ENCODE data around the gene SLC36A1. TPM values are rescaled to one million over a fixed set of nuclear protein-coding genes. Genes with fewer than 3 reads are reported as not detected.

The SLC36A1 gene
- total and polyA plus RNA-seq, 2 of the 8 experiments (the other 6 are each of a cell fraction or from before 2014, with no cell fraction given), result 6.6 to 9.6 TPM

- Histone ChIP-seq H4K20me1 (replicated peaks in 1 of 2; ENCODE audit: control insufficient read depth in 1 of 2, insufficient read depth in 2 of 2, low read length in 2 of 2) (no peaks in the 10 kb centered on the region), H3K56ac (replicated peaks; ENCODE audit: insufficient read length, low read depth, low read length) (no peak overlapping the region), H3K23ac (ENCODE audit: insufficient read length) (no peak overlapping the region), H3K4me2 (ENCODE audit: insufficient read depth in 1 of 2, low read depth in 2 of 2, low read length in 2 of 2) (no peak overlapping the region), H3K23me2 (ENCODE audit: low read depth, low read length) (peaks cover 2% of the 10 kb centered on the region; the same call in 1 of the 2 replicates), H3K9ac (replicated peaks in 1 of 4; ENCODE audit: extremely low read depth in 1 of 4, low read depth in 3 of 4, low read length in 3 of 4) (no peak overlapping the region), H2BK12ac (ENCODE audit: low read depth, low read length) (no peak overlapping the region), H3K4me1 (replicated peaks in 1 of 4; ENCODE audit: control insufficient read depth in 3 of 4, insufficient read depth in 4 of 4, low read length in 3 of 4) (peaks cover 0 to 6% (median 3%) of the 10 kb centered on the region in 4 experiments; a peak in 2 of 7 replicates), H2BK20ac (ENCODE audit: low read length) (no peak overlapping the region), H3K18ac (ENCODE audit: extremely low read depth, low read length) (no peak overlapping the region), H4K8ac (ENCODE audit: extremely low read depth, insufficient read depth, low read length) (no peak overlapping the region), H3K4ac (replicated peaks; ENCODE audit: insufficient read length, low read depth, low read length) (no peak overlapping the region), H3K79me1 (ENCODE audit: low read depth, low read length) (no peaks in the 10 kb centered on the region), H2BK120ac (replicated peaks; ENCODE audit: low read depth, low read length) (no peak overlapping the region), H3K9me3 (ENCODE audit: insufficient read depth in 2 of 2, low read depth in 1 of 2, low read length in 1 of 2) (no peaks in the 10 kb centered on the region), H3K27me3 (replicated peaks in 1 of 4; ENCODE audit: control insufficient read depth in 3 of 4, extremely low read depth in 1 of 4, insufficient read depth in 3 of 4, low read length in 3 of 4) (no peaks in the 10 kb centered on the region), H3K36me3 (ENCODE audit: control insufficient read depth in 2 of 4, insufficient read depth in 4 of 4, low read length in 3 of 4) (peaks cover 0 to 5% (median 0%) of the 10 kb centered on the region in 4 experiments; a peak in 2 of 8 replicates), H4K91ac (replicated peaks; ENCODE audit: insufficient read length, low read length) (no peak overlapping the region), H3K27ac (ENCODE audit: low read depth, low read length) (no peak overlapping the region), H2AK5ac (ENCODE audit: low read depth, low read length) (no peak overlapping the region), H2AFZ (ENCODE audit: low read length) (no peak overlapping the region), H3K4me3 (ENCODE audit: extremely low read depth in 1 of 4, insufficient read depth in 2 of 4, low read depth in 3 of 4, low read length in 4 of 4) (no peak overlapping the region), H2BK5ac (ENCODE audit: low read depth, low read length) (no peak overlapping the region), H3K79me2 (ENCODE audit: control insufficient read depth in 1 of 2, insufficient read depth in 2 of 2, low read length in 2 of 2) (no peaks in the 10 kb centered on the region), H2BK15ac (ENCODE audit: low read length) (no peak overlapping the region), H4K5ac (ENCODE audit: insufficient read length, low read depth, low read length) (no peak overlapping the region), H3K14ac (ENCODE audit: insufficient read length) (no peak overlapping the region)
- POLR2A ChIA-PET (ENCODE audit: partially characterized antibody), result interaction anchor here (1.8 kb wide), 1 partner anchor 20 kb away, joined by 5 read pairs; no protein-coding TSS in a partner anchor
- TF ChIP-seq CEBPB (IDR thresholded peaks at IDR 0.05; ENCODE audit: low read depth, low read length) (no peak), TEAD4 (IDR thresholded peaks at IDR 0.05; ENCODE audit: low read depth, low read length) (no peak)
- WGBS, 2 experiments (ENCODE audit: extremely low coverage in 1 of 2, insufficient coverage in 1 of 2, insufficient read length in 1 of 2, insufficient replicate concordance in 2 of 2, low coverage in 1 of 2, low lambda C conversion rate in 2 of 2, missing lambda C conversion rate in 1 of 2), result 96% methylated on average over 3 of the region's 3 CpGs; no CpG with 5 or more reads in 1 of the 2 experiments
- DNase-seq (ENCODE audit: low read depth in 1 of 2, low spot score in 2 of 2) (no peak), FAIRE-seq (no peak)
- CTCF ChIA-PET (ENCODE audit: partially characterized antibody), result interaction anchor here (0.7 to 8.6 kb wide), 8 partner anchors 12 to 176 kb away, joined by 3 to 72 read pairs (median 4); partner anchors contain the start of gene SLC36A1
These were observed 28.6 kb downstream of the SLC36A1 start for GRCh38 chr5:151476016-151476415.
